Transverse colon (tissue), 4 donors: ENCODE measurements around the gene MOV10L1. TPM values are rescaled to one million over a fixed set of nuclear protein-coding genes. Genes with fewer than 3 reads are reported as not detected.
A peak's percentile ranks its signal among the peaks of the same experiment; 100 is the strongest.
"Not testable (repeated sequence)": the region's sequence is repeated elsewhere in the genome, so short reads cannot be mapped to it uniquely, and the experiment has no call there.

Experiments
- DNase-seq: peaks from one replicate; pipeline ENCODE4 v3.0.0-alpha.2; 2019
- H3K27ac ChIP-seq, 4 donors: fragments of 200-600 bp; sonication (generic); 2 replicates each; pipeline ENCODE4 v1.5.1; 2016 to 2018; ENCODE audit warnings: inconsistent platforms in 4 of 4
- H3K27me3 ChIP-seq: fragments of 200-600 bp; sonication (generic); 2 replicates; pipeline ENCODE4 v1.5.1; 2017; ENCODE audit warnings: inconsistent platforms
- H3K36me3 ChIP-seq, 4 donors: fragments of 200-600 bp; sonication (generic); 2 replicates each; pipeline ENCODE4 v1.5.1; 2017 to 2019; ENCODE audit warnings: inconsistent platforms in 4 of 4
- H3K4me1 ChIP-seq, 4 donors: fragments of 200-600 bp; sonication (generic); 2 replicates each; pipeline ENCODE4 v1.5.1; 2017 to 2020; ENCODE audit warnings: inconsistent platforms in 4 of 4
- H3K4me3 ChIP-seq, 4 donors: fragments of 200-600 bp; sonication (generic); 1 replicate in 1 of 4; 2 replicates in 3 of 4; pipeline versions ENCODE4 v1.5.1 to v1.6.1; 2017 to 2019; ENCODE audit warnings: inconsistent platforms in 4 of 4
- H3K9me3 ChIP-seq, 2 donors: fragments of 200-600 bp; sonication (generic); 2 replicates each; pipeline ENCODE4 v1.5.1; 2017 to 2019; ENCODE audit warnings: inconsistent platforms in 2 of 2
- CTCF ChIP-seq, 5 experiments: fragments of 200-600 bp in 3 of 5; fragments of 450-650 bp in 2 of 5; sonication (generic) in 3 of 5; IDR thresholded peaks; 1 replicate in 2 of 5; 2 replicates in 3 of 5; pipeline ENCODE4 v1.5.1; 2016 to 2017; ENCODE audit warnings: antibody characterized with exemption in 5 of 5, inconsistent platforms in 3 of 5, mild to moderate bottlenecking in 2 of 5, moderate library complexity in 1 of 5
- EP300 ChIP-seq: sonication (generic); formaldehyde crosslinking; IDR thresholded peaks from one replicate; pipeline ENCODE4 v1.6.1; 2017; ENCODE audit warnings: antibody characterized with exemption, low read depth
- POLR2A ChIP-seq: fragments of 450-650 bp; IDR thresholded peaks from one replicate; pipeline ENCODE4 v1.6.1; 2016; ENCODE audit warnings: antibody characterized with exemption, mild to moderate bottlenecking, moderate library complexity
- POLR2AphosphoS5 ChIP-seq, 3 donors: sonication (generic); formaldehyde crosslinking; IDR thresholded peaks; one replicate each; pipeline ENCODE4 v1.6.1; 2016; ENCODE audit warnings: antibody characterized with exemption in 3 of 3
- WGBS, 2 donors: methylation state at CpG; one replicate each; pipeline ENCODE4 v1.1.5; 2018; ENCODE audit warnings: low coverage in 1 of 2; 5-methylcytosine and 5-hydroxymethylcytosine counted together
- in situ Hi-C, 4 donors: fragments of 200-750 bp; cut with MboI; loops; one replicate each; pipeline versions ENCODE4 v1.15.0 to v1.15.1; 2017; ENCODE audit warnings: low sequenced_read_pairs in 3 of 4, low pct_ligation_motif_present in 1 of 4, low pct_unique_long_range_greater_than_20kb in 1 of 4
- intact Hi-C: fragments of 100-400 bp; cut with DNase I; formaldehyde crosslinking; loops from one replicate; pipeline ENCODE4 v1.15.1; 2023; ENCODE audit warnings: low total_unique reads
- total RNA-seq, 4 donors: library from RNA; depleted of rRNA; stranded (reverse); fragments of >200 nt; gene quantifications; one replicate each; pipeline ENCODE4 v1.1.0, GENCODE V29; 2016

MOV10L1 gene
- total RNA-seq, 4 donors from 2014 or later, result 0.20 to 0.48 (median 0.41) TPM; not detected in 1

GRCh38 chr22:50202130-50202666 lies 112.4 kb downstream of the MOV10L1 start:
- Histone ChIP-seq H3K4me3 (peak overlapping the region in 3 of 4 donors; percentile 83 to 95 (median 93)), H3K4me1 (peaks cover 16 to 28% (median 19%) of the 10 kb centered on the region in 4 donors), H3K36me3 (peaks cover 0 to 1% (median 0%) of the 10 kb centered on the region in 4 donors), H3K27ac (no peak overlapping the region), H3K27me3 (no peaks in the 10 kb centered on the region), H3K9me3 (no peaks in the 10 kb centered on the region)
- TF ChIP-seq EP300, result no peak
- no peak for TF ChIP-seq POLR2A
- TF ChIP-seq POLR2AphosphoS5 (IDR thresholded peaks at IDR 0.05), result no peak
- no peak for TF ChIP-seq CTCF (IDR thresholded peaks at IDR 0.05)
- DNase-seq, result no peak
- in situ Hi-C loops, result loop anchor here in 1 of 4 donors (10.0 kb wide), 1 partner anchor 57 kb away; no protein-coding TSS in a partner anchor
- 68 to 77% methylated on average over 10 to 13 of the region's 13 CpGs for whole genome bisulfite sequencing, 2 donors
- intact Hi-C loops, result no loop called here

GRCh38 chr22:50203288-50203687 lies 113.5 kb downstream of the MOV10L1 start:
- intact Hi-C loops, result no loop called here
- no peak for DNase-seq
- H3K27ac ChIP-seq, result no peak overlapping the region
- no peaks in the 10 kb centered on the region for H3K27me3 ChIP-seq
- 90 to 93% methylated on average over 1 of the region's 1 CpG for WGBS, 2 donors
- peaks cover 0 to 4% (median 0%) of the 10 kb centered on the region in 4 donors for H3K36me3 ChIP-seq
- TF ChIP-seq CTCF (IDR thresholded peaks at IDR 0.05) (no peak), POLR2AphosphoS5 (IDR thresholded peaks at IDR 0.05) (no peak), EP300 (no peak), POLR2A (no peak)
- H3K4me1 ChIP-seq, result peaks cover 16 to 28% (median 19%) of the 10 kb centered on the region in 4 donors
- no peak overlapping the region for H3K4me3 ChIP-seq
- in situ Hi-C loops, result loop anchor here in 1 of 4 donors (10.0 kb wide), 1 partner anchor 58 kb away; no protein-coding TSS in a partner anchor
- H3K9me3 ChIP-seq, result no peaks in the 10 kb centered on the region

- H3K4me3 ChIP-seq, result no peak overlapping the region
- intact Hi-C loops (no loop called here), in situ Hi-C loops (loop anchor here in 1 of 4 donors (10.0 kb wide), 1 partner anchor 60 kb away; no protein-coding TSS in a partner anchor)
- 92 to 98% methylated on average over 5 to 7 of the region's 7 CpGs for WGBS, 2 donors
- H3K36me3 ChIP-seq, result peaks cover 0 to 4% (median 0%) of the 10 kb centered on the region in 4 donors
- peaks cover 15 to 26% (median 17%) of the 10 kb centered on the region in 4 donors for H3K4me1 ChIP-seq
- no peaks in the 10 kb centered on the region for H3K9me3 ChIP-seq
- no peak overlapping the region for H3K27ac ChIP-seq
- H3K27me3 ChIP-seq, result no peaks in the 10 kb centered on the region
- TF ChIP-seq EP300, result no peak
- no peak for TF ChIP-seq POLR2A
- no peak for TF ChIP-seq POLR2AphosphoS5 (IDR thresholded peaks at IDR 0.05)
- TF ChIP-seq CTCF (IDR thresholded peaks at IDR 0.05), result no peak
- no peak for DNase-seq
These were observed 114.8 kb downstream of the MOV10L1 start for GRCh38 chr22:50204571-50204970.

- peaks cover 12 to 22% (median 14%) of the 10 kb centered on the region in 4 donors for H3K4me1 ChIP-seq
- H3K36me3 ChIP-seq, H3K27ac ChIP-seq, H3K9me3 ChIP-seq, H3K4me3 ChIP-seq, intact Hi-C loops, DNase-seq, H3K27me3 ChIP-seq: not testable (repeated sequence)
- 86 to 97% methylated on average over 7 to 9 of the region's 9 CpGs for WGBS, 2 donors
- in situ Hi-C loops, result loop anchor here in 1 of 4 donors (10.0 kb wide), 1 partner anchor 60 kb away; no protein-coding TSS in a partner anchor
These were observed 115.2 kb downstream of the MOV10L1 start for GRCh38 chr22:50204998-50205397.
